GM12873 (cell line): ENCODE measurements around the gene SIK2.

Source experiments
- TF ChIP-seq, protein P1 (sequence below): IDR thresholded peaks from 2 replicates; pipeline ENCODE4 v1.5.1; 2012; ENCODE audit warnings: low read depth, mild to moderate bottlenecking, moderate library complexity, low read length, control low read depth; ENCODE audit not compliant: insufficient read depth; ENCODE audit errors: missing control alignments

SIK2 gene

GRCh38 chr11:111718859-111719258, 116.6 kb downstream of the SIK2 start:
- TF ChIP-seq, protein P1, sequence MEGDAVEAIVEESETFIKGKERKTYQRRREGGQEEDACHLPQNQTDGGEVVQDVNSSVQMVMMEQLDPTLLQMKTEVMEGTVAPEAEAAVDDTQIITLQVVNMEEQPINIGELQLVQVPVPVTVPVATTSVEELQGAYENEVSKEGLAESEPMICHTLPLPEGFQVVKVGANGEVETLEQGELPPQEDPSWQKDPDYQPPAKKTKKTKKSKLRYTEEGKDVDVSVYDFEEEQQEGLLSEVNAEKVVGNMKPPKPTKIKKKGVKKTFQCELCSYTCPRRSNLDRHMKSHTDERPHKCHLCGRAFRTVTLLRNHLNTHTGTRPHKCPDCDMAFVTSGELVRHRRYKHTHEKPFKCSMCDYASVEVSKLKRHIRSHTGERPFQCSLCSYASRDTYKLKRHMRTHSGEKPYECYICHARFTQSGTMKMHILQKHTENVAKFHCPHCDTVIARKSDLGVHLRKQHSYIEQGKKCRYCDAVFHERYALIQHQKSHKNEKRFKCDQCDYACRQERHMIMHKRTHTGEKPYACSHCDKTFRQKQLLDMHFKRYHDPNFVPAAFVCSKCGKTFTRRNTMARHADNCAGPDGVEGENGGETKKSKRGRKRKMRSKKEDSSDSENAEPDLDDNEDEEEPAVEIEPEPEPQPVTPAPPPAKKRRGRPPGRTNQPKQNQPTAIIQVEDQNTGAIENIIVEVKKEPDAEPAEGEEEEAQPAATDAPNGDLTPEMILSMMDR, result no peak

DNA sequence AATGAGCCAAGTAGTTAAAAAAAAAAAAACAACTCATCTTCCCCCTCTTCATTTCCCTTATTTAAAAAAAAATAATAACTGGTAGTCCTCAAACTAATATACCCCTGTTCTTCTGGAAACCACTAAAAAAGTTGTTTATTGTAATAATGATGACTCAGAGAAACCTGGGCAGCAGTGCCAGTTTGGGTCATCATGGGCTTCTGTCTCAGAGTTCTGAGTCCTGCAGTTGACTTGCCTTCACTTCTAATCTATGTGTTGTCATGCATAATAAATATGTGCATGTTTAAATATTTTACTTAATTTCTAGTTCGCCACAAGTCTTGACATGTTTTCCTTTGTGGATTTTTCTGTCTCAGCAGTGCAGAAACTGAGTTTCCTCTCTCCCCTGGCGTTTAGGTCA, 117.1 kb downstream of the SIK2 start:
- TF ChIP-seq, protein P1, result no peak

GRCh38 chr11:111720801-111721494, 118.7 kb downstream of the SIK2 start:
- TF ChIP-seq, protein P1, result no peak

GRCh38 chr11:111722501-111722900, 120.3 kb downstream of the SIK2 start:
- TF ChIP-seq, protein P1, result no peak

GRCh38 chr11:111723595-111723994, 121.3 kb downstream of the SIK2 start:
- TF ChIP-seq, protein P1, result no peak

DNA sequence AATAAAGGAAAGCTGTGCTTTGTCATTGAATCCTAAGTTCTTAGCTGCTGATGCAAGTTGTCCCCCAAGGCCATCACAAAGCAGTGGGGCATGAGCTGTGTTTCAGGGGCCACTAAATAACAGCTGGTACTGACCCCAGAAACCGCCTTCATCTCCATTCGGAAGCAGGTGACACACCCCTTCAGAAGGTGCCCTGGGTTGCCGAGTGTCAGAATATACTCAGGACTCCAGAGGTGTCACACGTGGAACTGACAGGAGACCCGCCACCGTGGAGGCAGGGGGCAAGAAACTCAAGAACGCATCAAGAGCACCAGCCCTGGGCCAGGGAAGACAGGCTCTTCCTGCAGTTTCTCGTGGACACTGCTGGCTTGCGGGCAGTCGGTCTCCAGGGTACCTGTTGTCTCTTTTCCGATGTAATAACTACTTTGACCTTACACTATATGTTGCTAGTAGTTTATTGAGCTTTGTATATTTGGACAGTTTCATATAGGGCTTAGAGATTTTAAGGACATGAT, 122.4 kb downstream of the SIK2 start:
- TF ChIP-seq, protein P1, result no peak

DNA sequence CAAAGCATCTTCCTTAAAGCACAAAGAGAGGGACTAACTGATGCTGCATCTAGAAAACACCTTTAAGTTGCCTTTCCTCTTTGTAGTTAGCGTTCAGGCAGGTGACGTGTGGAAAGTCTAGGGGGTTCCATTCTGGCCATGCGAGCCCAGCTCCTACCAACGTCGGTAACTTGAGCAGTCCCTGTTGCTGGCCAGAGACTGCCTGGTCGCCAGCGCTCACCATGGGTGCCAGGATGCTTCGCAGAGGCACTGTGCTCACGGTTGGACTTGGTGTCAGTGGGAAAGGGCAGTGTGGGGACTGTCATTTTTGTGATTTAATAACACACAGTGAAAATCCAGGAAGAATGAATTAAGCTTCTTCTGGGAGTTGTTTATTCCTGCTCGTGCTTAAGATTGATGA, 123.4 kb downstream of the SIK2 start:
- TF ChIP-seq, protein P1, result no peak
